NCI-H1092 (cell line): ENCODE measurements around the gene UBXN10.
"Not testable (repeated sequence)": the region's sequence is repeated elsewhere in the genome, so short reads cannot be mapped to it uniquely, and the experiment has no call there.

Experiments
- DNase-seq: peaks from one replicate; lab custom pipeline; 2025; lab: John Stamatoyannopoulos, UW

UBXN10 gene

GRCh38 chr1:20200966-20201365 is 15.1 kb downstream of the UBXN10 start:
- no peak for DNase-seq

DNA sequence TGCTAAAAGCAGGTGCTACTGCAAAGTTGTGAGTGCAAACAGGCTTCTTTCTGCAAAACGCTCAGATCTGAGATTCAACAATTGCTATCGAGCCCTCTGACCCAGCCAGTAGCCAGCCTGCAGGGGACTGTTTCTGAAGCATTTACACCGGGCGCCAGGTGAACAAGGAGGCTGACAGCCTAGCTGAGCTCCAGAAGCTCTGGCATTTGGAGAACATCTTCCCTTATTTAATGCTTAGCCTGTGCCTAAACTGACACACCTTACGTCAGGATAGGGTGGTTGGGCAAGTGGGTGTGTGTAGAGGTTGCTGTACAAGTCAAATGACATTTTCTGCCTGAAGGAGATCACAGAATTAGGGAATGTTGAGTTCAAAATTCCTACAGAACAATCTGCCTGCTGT is 16.3 kb downstream of the UBXN10 start:
- no peak for DNase-seq

DNA sequence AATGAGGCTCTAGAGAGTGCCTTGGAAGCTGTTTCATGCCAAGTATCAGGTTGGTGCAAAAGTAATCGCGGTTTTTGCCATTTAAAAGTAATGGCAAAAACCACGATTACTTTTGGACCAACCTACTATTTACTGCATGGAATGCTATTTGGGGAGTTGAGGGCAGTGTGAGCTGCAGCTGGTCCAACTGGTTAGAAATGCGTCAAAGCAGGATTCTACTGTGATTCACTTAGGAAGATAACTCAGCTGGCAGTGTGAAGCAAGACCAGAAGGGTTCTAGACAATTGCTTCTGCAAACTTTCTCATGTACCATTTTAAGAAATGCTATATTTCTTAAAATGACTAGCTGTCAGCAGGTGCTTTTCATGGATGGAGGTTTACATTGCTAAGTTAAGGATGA is 21.6 kb downstream of the UBXN10 start:
- DNase-seq: no peak

DNA sequence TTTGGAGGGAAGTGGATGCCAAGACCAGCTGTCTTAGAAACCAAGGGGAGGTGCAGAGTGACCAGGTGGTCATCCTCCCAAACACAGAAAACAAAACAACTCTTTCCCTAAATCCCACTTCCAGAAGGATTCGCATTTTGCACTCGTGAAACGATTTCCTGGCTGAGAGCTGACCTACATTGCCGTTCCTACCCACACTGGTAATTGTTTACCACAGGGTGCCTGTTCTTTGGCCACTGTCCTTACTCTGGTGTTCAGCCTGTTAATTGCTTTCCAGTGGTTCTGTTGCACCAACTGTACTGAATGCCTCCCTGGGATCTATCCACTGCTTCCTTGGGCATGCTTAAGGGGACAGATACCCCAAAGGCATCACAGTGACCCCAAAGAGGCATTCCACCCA is 23.6 kb downstream of the UBXN10 start:
- DNase-seq: no peak

- no peak for DNase-seq
Observed at GRCh38 chr1:20210736-20211460, 25.0 kb downstream of the UBXN10 start.

DNA sequence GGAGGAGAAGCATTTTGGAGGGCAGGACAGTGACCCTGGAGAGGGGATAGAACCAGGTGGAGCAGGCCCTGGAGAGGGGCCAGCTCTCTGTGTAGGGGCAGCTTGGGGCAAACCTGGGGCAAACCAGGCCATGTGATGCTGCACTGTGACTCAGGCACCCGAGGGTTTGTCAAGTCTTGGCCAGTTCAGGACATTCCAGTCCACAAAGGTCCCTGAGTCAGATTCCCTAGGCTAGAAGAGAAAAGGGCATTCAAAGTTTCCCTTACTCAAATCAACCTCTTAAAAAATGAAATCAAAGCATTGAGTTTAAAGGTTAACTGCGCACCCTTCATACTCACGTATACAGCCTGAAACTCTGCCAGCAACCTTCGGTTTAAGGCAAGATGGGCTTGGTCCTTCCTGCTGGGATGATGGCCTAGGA is 25.6 kb downstream of the UBXN10 start:
- DNase-seq: no peak

GRCh38 chr1:20212085-20212684 is 26.3 kb downstream of the UBXN10 start:
- no peak for DNase-seq

DNA sequence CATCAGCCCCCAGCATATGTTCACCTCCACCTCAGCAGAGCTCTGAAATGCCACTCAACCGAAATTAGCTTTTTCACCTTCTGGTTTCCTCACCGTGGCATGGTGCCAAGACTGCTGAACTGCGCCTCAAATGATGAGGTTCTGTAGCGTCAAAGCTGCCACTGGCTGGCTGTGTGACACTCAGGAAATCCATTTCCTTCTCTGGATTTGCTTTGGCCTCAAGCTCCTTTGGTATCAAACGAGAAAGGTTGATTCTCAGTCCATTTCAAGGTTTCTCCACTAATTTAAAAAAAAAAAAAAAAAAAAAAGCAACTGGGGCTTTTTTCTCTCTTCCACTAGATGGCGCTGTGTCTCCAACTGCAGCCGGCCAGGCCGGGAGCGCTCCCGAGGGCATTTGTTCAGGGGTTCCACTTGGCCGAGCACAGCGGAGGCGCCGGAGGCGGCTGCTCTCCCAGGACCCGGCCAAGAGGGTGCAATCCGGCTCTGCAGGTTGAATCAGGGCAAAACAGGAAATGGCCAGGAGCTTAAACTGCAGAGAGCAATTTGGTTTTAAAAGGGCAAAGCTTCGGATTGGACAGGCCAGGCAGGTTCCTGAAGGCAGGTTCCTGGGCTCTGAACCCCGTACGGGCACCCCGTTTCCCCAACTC is 26.9 kb downstream of the UBXN10 start:
- DNase-seq: peak; percentile 90

GRCh38 chr1:20215716-20216115 is 29.8 kb downstream of the UBXN10 start:
- no peak for DNase-seq

DNA sequence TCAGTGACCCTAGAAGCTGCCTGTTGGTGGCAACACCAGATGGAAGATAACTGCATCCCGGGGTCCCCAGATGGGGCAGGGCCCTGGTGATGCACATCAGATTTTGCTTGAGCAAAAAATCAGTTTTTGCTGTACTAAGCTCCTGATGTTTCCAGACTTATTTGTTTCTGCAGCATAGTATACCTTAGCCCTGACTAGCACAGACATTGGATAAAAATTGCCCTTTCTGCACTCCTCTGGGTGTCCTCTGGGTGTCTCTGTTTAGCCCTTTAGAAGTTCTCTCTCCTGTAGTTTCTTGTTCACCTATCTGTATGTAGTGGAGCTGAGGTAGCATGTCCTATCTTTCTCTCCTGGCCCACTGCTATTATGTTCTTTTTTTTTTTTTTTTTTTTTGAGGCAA is 30.7 kb downstream of the UBXN10 start:
- no peak for DNase-seq

DNA sequence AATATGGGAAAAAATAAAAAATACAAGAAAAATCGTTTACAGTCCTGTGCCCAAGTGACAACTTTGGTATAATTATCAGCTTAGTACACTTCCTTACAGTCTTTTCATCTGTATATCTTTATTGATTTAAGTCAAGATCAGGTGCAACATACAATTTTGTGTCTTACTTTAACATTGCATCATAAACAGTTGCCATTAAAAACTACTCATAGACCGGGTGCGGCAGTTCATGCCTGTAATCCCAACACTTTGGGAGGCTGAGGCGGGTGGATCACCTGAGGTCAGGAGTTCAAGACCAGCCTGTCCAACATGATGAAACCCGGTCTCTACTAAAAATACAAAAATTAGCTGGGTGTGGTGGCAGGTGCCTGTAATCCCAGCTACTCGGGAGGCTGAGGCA is 33.2 kb downstream of the UBXN10 start:
- DNase-seq: not testable (repeated sequence)

GRCh38 chr1:20220036-20220435 is 34.1 kb downstream of the UBXN10 start:
- peak; percentile 78 for DNase-seq

GRCh38 chr1:20223106-20223505 is 37.2 kb downstream of the UBXN10 start:
- no peak for DNase-seq

DNA sequence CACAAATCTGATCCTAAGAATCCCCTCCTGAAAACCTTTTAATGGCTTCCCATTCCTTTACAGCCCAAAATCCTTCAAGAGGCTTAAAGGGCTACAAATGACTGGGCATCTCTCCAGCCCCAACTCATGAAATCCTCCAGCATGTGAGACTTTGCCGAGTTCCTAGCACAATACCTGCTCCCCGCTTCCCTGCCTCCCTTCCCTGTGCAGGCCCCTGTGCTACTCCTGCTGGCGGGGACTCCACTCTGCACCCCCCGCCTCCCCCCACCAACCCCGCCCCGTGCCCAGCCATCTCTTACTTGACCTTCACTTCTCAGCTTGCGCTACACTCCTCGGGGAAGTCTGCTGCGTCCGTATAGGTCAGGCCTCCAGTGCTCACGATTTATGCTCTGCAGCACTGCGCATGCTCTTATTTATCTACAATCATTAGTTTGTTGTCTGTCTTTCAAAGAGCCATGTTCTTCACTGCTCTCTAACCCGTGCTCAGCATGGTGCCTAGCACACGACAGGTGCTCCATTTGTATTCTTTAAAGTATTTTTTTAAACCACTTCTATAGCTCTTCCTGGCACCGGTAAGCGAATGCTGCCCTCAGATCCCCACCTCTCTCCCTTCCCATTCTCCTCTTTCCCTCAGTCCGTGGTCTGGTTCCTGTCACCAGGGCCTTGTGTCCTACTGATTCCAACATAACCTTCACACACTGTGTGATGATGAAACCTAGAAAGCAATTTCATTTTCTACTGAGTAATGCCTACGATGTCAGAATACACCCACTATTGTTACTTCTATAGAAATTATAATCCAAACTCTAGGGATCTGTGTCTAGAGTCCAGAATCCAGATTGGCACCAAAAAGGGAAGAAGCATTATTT is 37.9 kb downstream of the UBXN10 start:
- peak; percentile 34 for DNase-seq

- DNase-seq: no peak
Observed at GRCh38 chr1:20224546-20224945, 38.6 kb downstream of the UBXN10 start.

DNA sequence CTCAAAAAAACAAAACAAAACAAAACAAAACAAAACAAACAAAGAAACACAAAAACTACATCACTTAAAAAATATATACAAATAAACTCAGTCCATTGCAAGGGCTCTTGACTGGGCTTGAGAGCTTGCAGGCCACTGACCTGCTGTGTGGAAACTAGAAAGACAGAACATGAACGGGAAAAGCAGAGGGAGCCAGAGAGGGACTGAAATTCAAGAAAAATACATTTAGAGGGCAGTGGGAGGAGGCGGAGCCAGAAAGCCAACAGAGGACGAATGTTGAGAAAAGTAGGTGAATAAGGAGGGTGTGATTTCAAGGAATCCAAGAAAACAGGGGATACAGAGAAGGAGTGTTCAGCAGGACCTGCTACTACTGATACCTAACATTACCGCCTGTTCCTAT is 41.8 kb downstream of the UBXN10 start:
- DNase-seq: no peak

DNA sequence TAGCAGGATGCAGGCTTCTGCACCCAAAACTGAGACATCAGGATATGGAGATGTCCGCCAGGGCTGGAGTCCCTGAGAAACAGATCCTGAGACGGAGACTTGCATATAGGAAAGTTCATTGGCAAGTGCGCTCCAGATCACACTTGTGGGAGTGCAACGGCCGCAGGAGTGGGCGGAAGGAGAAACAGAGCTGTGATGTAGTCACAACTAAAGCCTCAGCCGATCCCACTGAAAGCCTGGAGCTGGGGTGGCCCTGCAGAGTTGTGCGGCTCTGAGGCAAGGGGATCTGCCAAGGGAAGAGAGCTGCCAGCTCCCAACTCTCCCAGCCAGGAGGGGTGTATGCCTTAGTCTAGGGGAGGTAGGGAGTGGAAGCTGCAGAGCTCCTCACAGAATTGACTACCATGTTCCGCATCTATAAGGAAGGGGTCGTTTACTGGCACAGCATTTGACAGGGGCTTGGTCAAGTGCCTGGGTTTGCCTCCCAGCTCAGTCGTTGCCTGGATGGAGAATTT is 42.5 kb downstream of the UBXN10 start:
- DNase-seq: no peak

- peak; percentile 5 for DNase-seq
Observed at GRCh38 chr1:20229171-20229570, 43.3 kb downstream of the UBXN10 start.

DNA sequence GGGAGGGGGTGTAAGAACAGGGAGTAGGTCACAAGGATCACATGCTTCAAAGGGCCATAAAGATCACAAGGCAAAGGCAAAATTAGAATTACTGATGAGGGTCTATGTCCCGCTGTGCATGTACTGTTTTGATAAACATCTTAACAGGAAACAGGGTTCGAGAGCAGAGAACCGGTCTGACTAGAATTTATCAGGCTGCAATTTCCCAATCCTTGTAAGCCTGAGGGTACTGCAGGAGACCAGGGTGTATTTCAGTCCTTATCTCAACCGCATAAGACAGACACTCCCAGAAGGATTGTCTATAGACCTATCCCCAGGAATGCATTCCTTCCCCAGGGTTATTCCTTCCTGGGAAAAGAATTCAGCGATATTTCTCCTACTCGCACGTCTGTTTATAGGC is 46.7 kb downstream of the UBXN10 start:
- not testable (repeated sequence) for DNase-seq

GRCh38 chr1:20233394-20233793 is 47.5 kb downstream of the UBXN10 start:
- DNase-seq: peak; percentile 4

- DNase-seq: peak; percentile 66
Observed at GRCh38 chr1:20233866-20234265, 48.0 kb downstream of the UBXN10 start.
